ENCODE data around the gene ADCY9. TPM values are rescaled to one million over a fixed set of nuclear protein-coding genes. Genes with fewer than 3 reads are reported as not detected.
A peak's percentile ranks its signal among the peaks of the same experiment; 100 is the strongest.

Gene ADCY9
- total RNA-seq, 1 donor from 2014 or later, result 13.1 TPM

GRCh38 chr16:4090351-4090851, 25.8 kb downstream of the ADCY9 start:
- Mint-ChIP-seq H3K27me3 (ENCODE audit: low read depth) (no peaks in the 10 kb centered on the region), H3K4me3 (no peak overlapping the region), H3K9me3 (no peaks in the 10 kb centered on the region), H3K4me1 (peaks cover 4% of the 10 kb centered on the region), H3K27ac (no peak overlapping the region), H3K36me3 (no peaks in the 10 kb centered on the region)
- DNase-seq (ENCODE audit: low spot score in 2 of 2, unreplicated experiment in 2 of 2), result no peak
- no peak for TF ChIP-seq CTCF (IDR thresholded peaks at IDR 0.05; ENCODE audit: unreplicated experiment)

- H3K4me1 Mint-ChIP-seq, result peaks cover 4% of the 10 kb centered on the region
- no peak overlapping the region for H3K27ac Mint-ChIP-seq
- H3K27me3 Mint-ChIP-seq (ENCODE audit: low read depth), result no peaks in the 10 kb centered on the region
- H3K9me3 Mint-ChIP-seq, result no peaks in the 10 kb centered on the region
- no peak overlapping the region for H3K4me3 Mint-ChIP-seq
- no peaks in the 10 kb centered on the region for H3K36me3 Mint-ChIP-seq
- DNase-seq (ENCODE audit: low spot score in 2 of 2, unreplicated experiment in 2 of 2), result no peak
- TF ChIP-seq CTCF (IDR thresholded peaks at IDR 0.05; ENCODE audit: unreplicated experiment), result no peak
These were observed 26.4 kb downstream of the ADCY9 start for GRCh38 chr16:4089811-4090301.

- Mint-ChIP-seq H3K36me3 (no peaks in the 10 kb centered on the region), H3K27ac (no peak overlapping the region), H3K4me3 (no peak overlapping the region), H3K4me1 (peaks cover 4% of the 10 kb centered on the region), H3K27me3 (ENCODE audit: low read depth) (no peaks in the 10 kb centered on the region), H3K9me3 (no peaks in the 10 kb centered on the region)
- DNase-seq (ENCODE audit: low spot score in 2 of 2, unreplicated experiment in 2 of 2), result no peak
- no peak for TF ChIP-seq CTCF (IDR thresholded peaks at IDR 0.05; ENCODE audit: unreplicated experiment)
These were observed 26.9 kb downstream of the ADCY9 start for GRCh38 chr16:4089251-4089810.

- TF ChIP-seq CTCF (IDR thresholded peaks at IDR 0.05; ENCODE audit: unreplicated experiment), result no peak
- peak in 1 of 2 experiments; percentile 13 for DNase-seq (ENCODE audit: low spot score in 2 of 2, unreplicated experiment in 2 of 2)
- peaks cover 2% of the 10 kb centered on the region for H3K36me3 Mint-ChIP-seq
- peaks cover 4% of the 10 kb centered on the region for H3K4me1 Mint-ChIP-seq
- no peaks in the 10 kb centered on the region for H3K27me3 Mint-ChIP-seq (ENCODE audit: low read depth)
- H3K4me3 Mint-ChIP-seq, result no peak overlapping the region
- H3K27ac Mint-ChIP-seq, result no peak overlapping the region
- peaks cover 5% of the 10 kb centered on the region for H3K9me3 Mint-ChIP-seq
These were observed 28.2 kb downstream of the ADCY9 start for GRCh38 chr16:4087990-4088577.

- H3K9me3 Mint-ChIP-seq, result peaks cover 5% of the 10 kb centered on the region
- TF ChIP-seq CTCF (IDR thresholded peaks at IDR 0.05; ENCODE audit: unreplicated experiment), result no peak
- DNase-seq (ENCODE audit: low spot score in 2 of 2, unreplicated experiment in 2 of 2), result peak in 1 of 2 experiments; percentile 7
- peak overlapping the region; percentile 6 for H3K27ac Mint-ChIP-seq
- no peaks in the 10 kb centered on the region for H3K27me3 Mint-ChIP-seq (ENCODE audit: low read depth)
- H3K36me3 Mint-ChIP-seq, result peaks cover 2% of the 10 kb centered on the region
- no peak overlapping the region for H3K4me3 Mint-ChIP-seq
- peaks cover 6% of the 10 kb centered on the region for H3K4me1 Mint-ChIP-seq
These were observed 28.9 kb downstream of the ADCY9 start for GRCh38 chr16:4087099-4087885.
